Liver (tissue), 9 donors: ENCODE measurements around the gene ANKRD6. TPM values are rescaled to one million over a fixed set of nuclear protein-coding genes. Genes with fewer than 3 reads are reported as not detected.

Source experiments
- DNase-seq: peaks from one replicate; pipeline ENCODE4 v3.0.0-alpha.2; 2017; ENCODE audit warnings: low spot score
- H3K27ac ChIP-seq, 2 donors: one replicate each; pipeline ENCODE4 v1.7.0; 2013; ENCODE audit warnings: inconsistent platforms in 2 of 2, low read length in 2 of 2, control low read depth in 1 of 2, low read depth in 1 of 2, mild to moderate bottlenecking in 1 of 2
- H3K27me3 ChIP-seq, 4 donors: one replicate each; pipeline versions ENCODE4 v1.6.1 to v1.7.0; 2013; ENCODE audit warnings: low read length in 3 of 4, inconsistent platforms in 1 of 4, mild to moderate bottlenecking in 1 of 4, moderate library complexity in 1 of 4; ENCODE audit not compliant: control insufficient read depth in 4 of 4, insufficient read depth in 4 of 4
- H3K36me3 ChIP-seq, 4 donors: one replicate each; pipeline versions ENCODE4 v1.6.1 to v1.7.0; 2013; ENCODE audit warnings: low read length in 3 of 4, mild to moderate bottlenecking in 3 of 4, low read depth in 1 of 4, moderate library complexity in 1 of 4; ENCODE audit not compliant: control insufficient read depth in 4 of 4, insufficient read depth in 3 of 4
- H3K4me1 ChIP-seq, 4 donors: one replicate each; pipeline versions ENCODE4 v1.6.1 to v1.7.0; 2013; ENCODE audit warnings: low read length in 3 of 4, mild to moderate bottlenecking in 3 of 4, moderate library complexity in 1 of 4; ENCODE audit not compliant: control insufficient read depth in 4 of 4, insufficient read depth in 4 of 4
- H3K4me3 ChIP-seq, 3 donors: one replicate each; pipeline versions ENCODE4 v1.6.1 to v1.7.0; 2013; ENCODE audit warnings: low read length in 3 of 3, control low read depth in 1 of 3, low read depth in 1 of 3, mild to moderate bottlenecking in 1 of 3
- H3K9ac ChIP-seq, 2 donors: one replicate each; pipeline ENCODE4 v1.7.0; 2013; ENCODE audit warnings: low read length in 2 of 2, mild to moderate bottlenecking in 2 of 2, moderate library complexity in 2 of 2, control low read depth in 1 of 2, low read depth in 1 of 2
- H3K9me3 ChIP-seq, 4 donors: one replicate each; pipeline versions ENCODE4 v1.6.1 to v1.7.0; 2013; ENCODE audit warnings: low read length in 3 of 4; ENCODE audit not compliant: control insufficient read depth in 4 of 4
- ATF3 ChIP-seq: IDR thresholded peaks from 2 replicates; pipeline ENCODE4 v1.6.1; 2016; ENCODE audit warnings: antibody characterized with exemption
- CTCF ChIP-seq: fragments of 150-350 bp; IDR thresholded peaks from 2 replicates; pipeline ENCODE4 v1.5.1; 2017; ENCODE audit warnings: improper control_type of control experiment, low read depth, low read length; ENCODE audit not compliant: missing input control
- EGR1 ChIP-seq, 2 donors: IDR thresholded peaks; 2 replicates each; pipeline ENCODE4 v1.6.1; 2016 to 2018; ENCODE audit warnings: antibody characterized with exemption in 2 of 2, low read depth in 2 of 2
- FOXA1 ChIP-seq: IDR thresholded peaks from 2 replicates; pipeline ENCODE4 v1.6.1; 2016; ENCODE audit warnings: antibody characterized with exemption
- FOXA2 ChIP-seq: IDR thresholded peaks from 2 replicates; pipeline ENCODE4 v1.6.1; 2016; ENCODE audit warnings: antibody characterized with exemption
- GABPA ChIP-seq, 2 donors: IDR thresholded peaks in 1 of 2; conservative IDR thresholded peaks in 1 of 2; 2 replicates each; pipeline ENCODE4 v1.6.1; 2016; ENCODE audit warnings: antibody characterized with exemption in 2 of 2, mild to moderate bottlenecking in 1 of 2, moderate library complexity in 1 of 2
- HNF4A ChIP-seq, 2 donors: conservative IDR thresholded peaks; 2 replicates each; pipeline ENCODE4 v1.6.1; 2016; ENCODE audit warnings: antibody characterized with exemption in 2 of 2, mild to moderate bottlenecking in 2 of 2
- HNF4G ChIP-seq: IDR thresholded peaks from 2 replicates; pipeline ENCODE4 v1.6.1; 2016; ENCODE audit warnings: antibody characterized with exemption
- JUND ChIP-seq, 2 donors: IDR thresholded peaks; 2 replicates each; pipeline ENCODE4 v1.6.1; 2016; ENCODE audit warnings: antibody characterized with exemption in 2 of 2
- MAX ChIP-seq: IDR thresholded peaks from 2 replicates; pipeline ENCODE4 v1.6.1; 2016; ENCODE audit warnings: antibody characterized with exemption
- NR2F2 ChIP-seq: IDR thresholded peaks from 2 replicates; pipeline ENCODE4 v1.6.1; 2016; ENCODE audit warnings: antibody characterized with exemption
- RAD21 ChIP-seq, 2 donors: IDR thresholded peaks; 2 replicates each; pipeline ENCODE4 v1.6.1; 2016; ENCODE audit warnings: antibody characterized with exemption in 2 of 2, mild to moderate bottlenecking in 2 of 2
- REST ChIP-seq: IDR thresholded peaks from 2 replicates; pipeline ENCODE4 v1.6.1; 2016; ENCODE audit warnings: antibody characterized with exemption, mild to moderate bottlenecking
- RXRA ChIP-seq, 2 donors: IDR thresholded peaks; 2 replicates each; pipeline ENCODE4 v1.6.1; 2017 to 2018; ENCODE audit warnings: antibody characterized with exemption in 2 of 2, mild to moderate bottlenecking in 1 of 2
- SP1 ChIP-seq: IDR thresholded peaks from 2 replicates; pipeline ENCODE4 v1.6.1; 2018; ENCODE audit warnings: antibody characterized with exemption, mild to moderate bottlenecking
- TAF1 ChIP-seq: conservative IDR thresholded peaks from 2 replicates; pipeline ENCODE4 v1.6.1; 2016; ENCODE audit warnings: antibody characterized with exemption, mild to moderate bottlenecking
- YY1 ChIP-seq: IDR thresholded peaks from 2 replicates; pipeline ENCODE4 v1.6.1; 2016; ENCODE audit warnings: antibody characterized with exemption, mild to moderate bottlenecking
- ZBTB33 ChIP-seq: IDR thresholded peaks from 2 replicates; pipeline ENCODE4 v1.6.1; 2016; ENCODE audit warnings: antibody characterized with exemption
- WGBS: extraction: QIAGEN DNeasy Blood & Tissue Kit; methylation state at CpG from one replicate; pipeline ENCODE4 v1.1.7; 2013; 5-methylcytosine and 5-hydroxymethylcytosine counted together
- polyA plus RNA-seq, 2 donors: library from polyadenylated mRNA; stranded (reverse) in 1 of 2; unstranded in 1 of 2; fragments of 200-250 nt in 1 of 2; fragments of >200 nt in 1 of 2; fragmentation: Nextera tagmentation in 1 of 2; extraction: Ambion mirVana in 1 of 2; gene quantifications; one replicate each; pipeline versions ENCODE4 v1.2.1 to v1.2.3, GENCODE V29; 2013 to 2015
- total RNA-seq, 2 donors: library from RNA; depleted of rRNA; stranded (reverse); fragments of >200 nt; gene quantifications; one replicate each; pipeline ENCODE4 v1.2.3, GENCODE V29; 2014
- donor health status: healthy.
- donor health status: healthy.
- donor health status: healthy.
- donor health status: healthy.
- donor health status: healthy.

ANKRD6 gene
- total and polyA plus RNA-seq, 4 donors = 2.9 to 9.2 (median 3.8) TPM

GRCh38 chr6:89643406-89643805 is 210.5 kb downstream of the ANKRD6 start:
- Histone ChIP-seq H3K36me3 (peaks cover 5 to 46% (median 37%) of the 10 kb centered on the region in 4 donors), H3K9me3 (no peaks in the 10 kb centered on the region), H3K9ac (no peak overlapping the region), H3K4me3 (no peak overlapping the region), H3K27me3 (no peaks in the 10 kb centered on the region), H3K27ac (no peak overlapping the region), H3K4me1 (peaks cover 0 to 9% (median 5%) of the 10 kb centered on the region in 4 donors)
- peak; percentile 10 for TF ChIP-seq SP1
- TF ChIP-seq RXRA (IDR thresholded peaks at IDR 0.05) = peak in 1 of 2 donors; percentile 27
- TF ChIP-seq HNF4A (conservative IDR thresholded peaks at IDR 0.05) = peak; percentile 48 to 75
- TF ChIP-seq MAX = no peak
- no peak for TF ChIP-seq GABPA (IDR thresholded peaks at IDR 0.05 in 1 of 2, conservative IDR thresholded peaks at IDR 0.05 in 1 of 2)
- DNase-seq = no peak
- WGBS = 48% methylated on average over 3 of the region's 3 CpGs

GRCh38 chr6:89644864-89645263 is 211.9 kb downstream of the ANKRD6 start:
- no peak for TF ChIP-seq CTCF
- TF ChIP-seq HNF4A (conservative IDR thresholded peaks at IDR 0.05) = no peak
- no peak for TF ChIP-seq NR2F2
- TF ChIP-seq RXRA (IDR thresholded peaks at IDR 0.05) = no peak
- no peak for TF ChIP-seq TAF1
- TF ChIP-seq EGR1 (IDR thresholded peaks at IDR 0.05; ENCODE audit: low read depth in 2 of 2) = no peak
- no peak for TF ChIP-seq GABPA (IDR thresholded peaks at IDR 0.05 in 1 of 2, conservative IDR thresholded peaks at IDR 0.05 in 1 of 2)
- no peak for TF ChIP-seq FOXA1
- TF ChIP-seq MAX = no peak
- no peak for TF ChIP-seq JUND (IDR thresholded peaks at IDR 0.05)
- no peak for TF ChIP-seq SP1
- TF ChIP-seq ATF3 = no peak
- no peak for TF ChIP-seq REST
- no peak for TF ChIP-seq ZBTB33
- TF ChIP-seq FOXA2 = no peak
- no peak for TF ChIP-seq RAD21 (IDR thresholded peaks at IDR 0.05)
- TF ChIP-seq YY1 = no peak
- TF ChIP-seq HNF4G = no peak
- DNase-seq = no peak
- 88% methylated on average over 4 of the region's 4 CpGs for WGBS
- H3K36me3 ChIP-seq = peaks cover 5 to 55% (median 40%) of the 10 kb centered on the region in 4 donors
- no peaks in the 10 kb centered on the region for H3K9me3 ChIP-seq
- no peak overlapping the region for H3K9ac ChIP-seq
- H3K27me3 ChIP-seq = no peaks in the 10 kb centered on the region
- no peaks in the 10 kb centered on the region for H3K4me1 ChIP-seq
- H3K27ac ChIP-seq = no peak overlapping the region
- no peak overlapping the region for H3K4me3 ChIP-seq
